ENCODE measurements around the gene CDK6. TPM values are rescaled to one million over a fixed set of nuclear protein-coding genes. Genes with fewer than 3 reads are reported as not detected.

The CDK6 gene
- polyA plus RNA-seq, 1 experiment, result 29.2 TPM

GRCh38 chr7:92854501-92855238 is 18.3 kb upstream of the CDK6 start:
- no peak for DNase-seq (ENCODE audit: low read depth)
- ChIA-PET CTCF (no interaction called here), POLR2A (no interaction called here)
- no peak overlapping the region for H3K4me3 ChIP-seq (ENCODE audit: low read depth, low read length)
- TF ChIP-seq CTCF (IDR thresholded peaks at IDR 0.05; ENCODE audit: insufficient read depth, low read depth, low read length), result no peak
- H3K27me3 ChIP-seq (ENCODE audit: control insufficient read depth, insufficient read depth, low read length), result no peaks in the 10 kb centered on the region
- H3K36me3 ChIP-seq (ENCODE audit: control insufficient read depth, insufficient read depth, low read length), result no peaks in the 10 kb centered on the region

- Histone ChIP-seq H3K36me3 (ENCODE audit: control insufficient read depth, insufficient read depth, low read length) (no peaks in the 10 kb centered on the region), H3K4me3 (ENCODE audit: low read depth, low read length) (no peak overlapping the region), H3K27me3 (ENCODE audit: control insufficient read depth, insufficient read depth, low read length) (no peaks in the 10 kb centered on the region)
- no peak for TF ChIP-seq CTCF (IDR thresholded peaks at IDR 0.05; ENCODE audit: insufficient read depth, low read depth, low read length)
- DNase-seq (ENCODE audit: low read depth), result no peak
- CTCF ChIA-PET, result no interaction called here
- POLR2A ChIA-PET, result no interaction called here
Observed at GRCh38 chr7:92851732-92852131, 15.4 kb upstream of the CDK6 start.

- no peaks in the 10 kb centered on the region for H3K36me3 ChIP-seq (ENCODE audit: control insufficient read depth, insufficient read depth, low read length)
- TF ChIP-seq CTCF (IDR thresholded peaks at IDR 0.05; ENCODE audit: insufficient read depth, low read depth, low read length), result no peak
- no peak for DNase-seq (ENCODE audit: low read depth)
- no peak overlapping the region for H3K4me3 ChIP-seq (ENCODE audit: low read depth, low read length)
- ChIA-PET POLR2A (no interaction called here), CTCF (no interaction called here)
- no peaks in the 10 kb centered on the region for H3K27me3 ChIP-seq (ENCODE audit: control insufficient read depth, insufficient read depth, low read length)
Observed at GRCh38 chr7:92850516-92850915, 14.1 kb upstream of the CDK6 start.

- Histone ChIP-seq H3K4me3 (ENCODE audit: low read depth, low read length) (no peak overlapping the region), H3K27me3 (ENCODE audit: control insufficient read depth, insufficient read depth, low read length) (no peaks in the 10 kb centered on the region), H3K36me3 (ENCODE audit: control insufficient read depth, insufficient read depth, low read length) (no peaks in the 10 kb centered on the region)
- POLR2A ChIA-PET, result no interaction called here
- DNase-seq (ENCODE audit: low read depth), result no peak
- TF ChIP-seq CTCF (IDR thresholded peaks at IDR 0.05; ENCODE audit: insufficient read depth, low read depth, low read length), result no peak
- CTCF ChIA-PET, result no interaction called here
Observed at GRCh38 chr7:92849322-92849721, 12.9 kb upstream of the CDK6 start.

GRCh38 chr7:92848851-92849250 is 12.5 kb upstream of the CDK6 start:
- H3K27me3 ChIP-seq (ENCODE audit: control insufficient read depth, insufficient read depth, low read length), result no peaks in the 10 kb centered on the region
- CTCF ChIA-PET, result no interaction called here
- no peak overlapping the region for H3K4me3 ChIP-seq (ENCODE audit: low read depth, low read length)
- H3K36me3 ChIP-seq (ENCODE audit: control insufficient read depth, insufficient read depth, low read length), result no peaks in the 10 kb centered on the region
- no peak for DNase-seq (ENCODE audit: low read depth)
- no peak for TF ChIP-seq CTCF (IDR thresholded peaks at IDR 0.05; ENCODE audit: insufficient read depth, low read depth, low read length)
- POLR2A ChIA-PET, result no interaction called here

All from BJ (cell line).